Aorta (tissue), 5 donors: ENCODE measurements around the gene C1orf141. TPM values are rescaled to one million over a fixed set of nuclear protein-coding genes. Genes with fewer than 3 reads are reported as not detected.
"Not testable (repeated sequence)": the region's sequence is repeated elsewhere in the genome, so short reads cannot be mapped to it uniquely, and the experiment has no call there.

Source experiments
- ATAC-seq: fragments of 200-7000 bp; cut with Tn5 transposase; one replicate; pipeline ENCODE4 v1.9.1; 2022; ENCODE audit warnings: moderate library complexity; ENCODE audit not compliant: low FRiP score
- DNase-seq, 2 donors: peaks; one replicate each; pipeline ENCODE4 v3.0.0-alpha.2; 2020
- H3K27ac ChIP-seq, 2 donors: one replicate each; pipeline ENCODE4 v1.5.1; 2013; ENCODE audit warnings: low read length in 2 of 2, mild to moderate bottlenecking in 2 of 2, moderate library complexity in 2 of 2, control low read depth in 1 of 2, inconsistent platforms in 1 of 2, low read depth in 1 of 2
- H3K27me3 ChIP-seq, 2 donors: one replicate each; pipeline ENCODE4 v1.6.1; 2013; ENCODE audit warnings: control low read depth in 1 of 2, low read length in 1 of 2, mild to moderate bottlenecking in 1 of 2, moderate library complexity in 1 of 2; ENCODE audit not compliant: insufficient read depth in 2 of 2, control insufficient read depth in 1 of 2
- H3K36me3 ChIP-seq, 2 donors: one replicate each; pipeline ENCODE4 v1.6.1; 2013; ENCODE audit warnings: control low read depth in 1 of 2, low read length in 1 of 2, mild to moderate bottlenecking in 1 of 2; ENCODE audit not compliant: insufficient read depth in 2 of 2, control insufficient read depth in 1 of 2
- H3K4me1 ChIP-seq, 2 donors: one replicate each; pipeline ENCODE4 v1.6.1; 2013; ENCODE audit warnings: low read length in 2 of 2, control low read depth in 1 of 2, mild to moderate bottlenecking in 1 of 2, moderate library complexity in 1 of 2; ENCODE audit not compliant: insufficient read depth in 2 of 2, control insufficient read depth in 1 of 2
- H3K4me3 ChIP-seq, 2 donors: one replicate each; pipeline ENCODE4 v1.5.1; 2013; ENCODE audit warnings: low read length in 2 of 2, control low read depth in 1 of 2, mild to moderate bottlenecking in 1 of 2
- H3K9me3 ChIP-seq: one replicate; pipeline ENCODE4 v1.6.1; 2013; ENCODE audit warnings: mild to moderate bottlenecking, low read length; ENCODE audit not compliant: control insufficient read depth
- WGBS, 2 donors: extraction: QIAGEN DNeasy Blood & Tissue Kit; methylation state at CpG; one replicate each; pipeline ENCODE4 v1.1.7; 2013; 5-methylcytosine and 5-hydroxymethylcytosine counted together
- intact Hi-C, 2 donors: fragments of 100-400 bp; cut with DNase I; formaldehyde crosslinking; loops; one replicate each; pipeline versions ENCODE4 v1.14.2 to v1.15.0; 2022
- polyA plus RNA-seq, 2 donors: library from polyadenylated mRNA; stranded (reverse); fragments of 200-250 nt; gene quantifications; one replicate each; pipeline ENCODE4 v1.2.3, GENCODE V29; 2013
- total RNA-seq, 2 donors: library from RNA; stranded (reverse); fragmentation: NEBNext Ultra II Directional; extraction: Animal tissue kit (Norgen Biotek cat#: 25700); gene quantifications; one replicate each; pipeline ENCODE4 v1.2.1, GENCODE V29; 2021
- donor health status: healthy with polysubstance abuse.
- donor health status: Bipolar disorder and iron deficiency.
- donor health status: DM: no; HTN: no; CAD: no.
- donor health status: DM: no; HTN: no; CAD: no.
- donor health status: DM: yes; HTN: yes; CAD: no.

Gene C1orf141
- total and polyA plus RNA-seq, 4 donors, result 0.13 TPM; not detected in 3

DNA sequence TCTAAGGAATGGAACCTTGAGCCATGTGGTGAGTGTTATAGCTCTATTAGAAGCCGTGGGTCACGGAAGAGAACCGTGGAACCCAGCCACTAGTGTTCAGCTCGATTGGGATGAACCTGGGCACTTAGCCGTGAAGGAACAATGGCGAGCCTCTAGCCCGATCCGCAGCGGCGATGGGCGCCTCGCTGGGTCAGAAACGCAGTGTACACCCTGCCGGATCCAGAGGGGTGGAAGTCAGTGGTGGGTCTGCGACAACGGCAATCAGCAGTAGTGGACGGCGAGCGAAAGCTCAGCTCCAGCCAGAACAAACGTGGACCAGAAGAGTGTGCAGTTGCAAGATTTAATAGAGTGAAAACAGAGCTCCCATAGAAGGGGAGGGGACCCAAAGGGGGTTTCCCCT lies 13.2 kb upstream of the C1orf141 start:
- H3K27ac ChIP-seq, H3K4me1 ChIP-seq, ATAC-seq, H3K9me3 ChIP-seq, H3K36me3 ChIP-seq, H3K27me3 ChIP-seq, H3K4me3 ChIP-seq, DNase-seq: not testable (repeated sequence)
- 88 to 95% methylated on average over 20 of the region's 20 CpGs for WGBS, 2 donors
- intact Hi-C loops, result loop anchor here (5.0 to 10.0 kb wide), 2 partner anchors 93 to 381 kb away; partner anchors contain the start of gene SLC35D1 (in 1 of the 2)

- H3K4me1 ChIP-seq, result no peaks in the 10 kb centered on the region
- H3K4me3 ChIP-seq, result no peak overlapping the region
- ATAC-seq (no peak), DNase-seq (no peak)
- intact Hi-C loops, result loop anchor here (5.0 to 10.0 kb wide), 2 partner anchors 92 to 379 kb away; partner anchors contain the start of gene SLC35D1 (in 1 of the 2)
- H3K27ac ChIP-seq, result no peak overlapping the region
- 94 to 97% methylated on average over 3 of the region's 3 CpGs for WGBS, 2 donors
- H3K27me3 ChIP-seq, result no peaks in the 10 kb centered on the region
- no peaks in the 10 kb centered on the region for H3K36me3 ChIP-seq
- no peaks in the 10 kb centered on the region for H3K9me3 ChIP-seq
These were observed 11.8 kb upstream of the C1orf141 start for GRCh38 chr1:67146539-67146938.

GRCh38 chr1:67146101-67146500 lies 11.3 kb upstream of the C1orf141 start:
- DNase-seq (no peak), ATAC-seq (no peak)
- no peaks in the 10 kb centered on the region for H3K9me3 ChIP-seq
- no peaks in the 10 kb centered on the region for H3K27me3 ChIP-seq
- H3K4me3 ChIP-seq, result no peak overlapping the region
- H3K27ac ChIP-seq, result no peak overlapping the region
- H3K4me1 ChIP-seq, result no peaks in the 10 kb centered on the region
- WGBS, 2 donors, result 94 to 97% methylated on average over 3 of the region's 3 CpGs
- H3K36me3 ChIP-seq, result no peaks in the 10 kb centered on the region
- intact Hi-C loops, result loop anchor here (5.0 to 10.0 kb wide), 2 partner anchors 91 to 379 kb away; partner anchors contain the start of gene SLC35D1 (in 1 of the 2)

GRCh38 chr1:67144696-67145095 lies 9.9 kb upstream of the C1orf141 start:
- DNase-seq (no peak), ATAC-seq (no peak)
- no peaks in the 10 kb centered on the region for H3K27me3 ChIP-seq
- no peaks in the 10 kb centered on the region for H3K36me3 ChIP-seq
- no peaks in the 10 kb centered on the region for H3K4me1 ChIP-seq
- intact Hi-C loops, result loop anchor here (5.0 to 10.0 kb wide), 2 partner anchors 90 to 377 kb away; partner anchors contain the start of gene SLC35D1 (in 1 of the 2)
- no peak overlapping the region for H3K4me3 ChIP-seq
- H3K9me3 ChIP-seq, result no peaks in the 10 kb centered on the region
- 85 to 88% methylated on average over 2 of the region's 2 CpGs for WGBS, 2 donors
- H3K27ac ChIP-seq, result no peak overlapping the region

- 90 to 94% methylated on average over 3 of the region's 3 CpGs for WGBS, 2 donors
- Histone ChIP-seq H3K27me3 (no peaks in the 10 kb centered on the region), H3K9me3 (no peaks in the 10 kb centered on the region), H3K4me1 (no peaks in the 10 kb centered on the region), H3K27ac (no peak overlapping the region), H3K36me3 (no peaks in the 10 kb centered on the region), H3K4me3 (no peak overlapping the region)
- intact Hi-C loops, result loop anchor here in 1 of 2 donors (10.0 kb wide), 1 partner anchor 89 kb away; the partner anchor contains the start of gene SLC35D1
- ATAC-seq, result no peak
- DNase-seq, result no peak
These were observed 9.2 kb upstream of the C1orf141 start for GRCh38 chr1:67143966-67144365.

GRCh38 chr1:67142931-67143330 lies 8.2 kb upstream of the C1orf141 start:
- Histone ChIP-seq H3K4me3 (no peak overlapping the region), H3K9me3 (no peaks in the 10 kb centered on the region), H3K27ac (no peak overlapping the region), H3K27me3 (no peaks in the 10 kb centered on the region), H3K4me1 (no peaks in the 10 kb centered on the region), H3K36me3 (no peaks in the 10 kb centered on the region)
- intact Hi-C loops, result loop anchor here in 1 of 2 donors (10.0 kb wide), 1 partner anchor 88 kb away; the partner anchor contains the start of gene SLC35D1
- DNase-seq, result no peak
- WGBS, 2 donors, result 45 to 55% methylated on average over 3 of the region's 3 CpGs
- ATAC-seq, result no peak

DNA sequence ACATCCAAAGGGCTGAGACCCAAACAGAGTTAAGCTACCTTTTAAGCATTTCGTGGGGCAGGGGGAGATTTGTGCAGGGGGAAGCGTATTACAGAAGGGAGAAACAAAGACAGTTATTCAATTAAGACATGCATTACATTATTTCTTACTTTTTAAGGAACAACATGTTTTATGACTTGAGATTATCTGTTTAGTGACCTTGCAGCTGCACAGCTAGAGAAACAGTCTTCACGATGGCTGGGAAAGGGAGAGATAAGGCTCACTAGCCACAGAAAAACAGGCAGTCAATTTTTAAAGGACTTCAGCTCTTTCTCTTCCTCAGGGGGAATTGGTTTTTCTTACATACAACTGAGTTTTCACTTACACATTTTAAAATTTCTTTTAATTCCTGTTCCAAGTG lies 7.1 kb upstream of the C1orf141 start:
- H3K27ac ChIP-seq, H3K4me3 ChIP-seq, DNase-seq, H3K36me3 ChIP-seq, ATAC-seq, H3K27me3 ChIP-seq, H3K9me3 ChIP-seq, H3K4me1 ChIP-seq: not testable (repeated sequence)
- intact Hi-C loops, result loop anchor here in 1 of 2 donors (10.0 kb wide), 1 partner anchor 87 kb away; the partner anchor contains the start of gene SLC35D1
- WGBS, 2 donors, result 76 to 78% methylated on average over 3 of the region's 3 CpGs

- no peak for ATAC-seq
- Histone ChIP-seq H3K27ac (no peak overlapping the region), H3K9me3 (no peaks in the 10 kb centered on the region), H3K4me3 (no peak overlapping the region), H3K4me1 (no peaks in the 10 kb centered on the region), H3K27me3 (no peaks in the 10 kb centered on the region), H3K36me3 (no peaks in the 10 kb centered on the region)
- intact Hi-C loops, result loop anchor here in 1 of 2 donors (10.0 kb wide), 1 partner anchor 86 kb away; the partner anchor contains the start of gene SLC35D1
- 88 to 93% methylated on average over 2 of the region's 2 CpGs for WGBS, 2 donors
- no peak for DNase-seq
These were observed 5.7 kb upstream of the C1orf141 start for GRCh38 chr1:67140460-67140859.

GRCh38 chr1:67138813-67139499 lies 4.2 kb upstream of the C1orf141 start:
- Histone ChIP-seq H3K36me3 (no peaks in the 10 kb centered on the region), H3K4me1 (no peaks in the 10 kb centered on the region), H3K27me3 (no peaks in the 10 kb centered on the region), H3K4me3 (no peak overlapping the region), H3K27ac (no peak overlapping the region), H3K9me3 (no peaks in the 10 kb centered on the region)
- intact Hi-C loops, result no loop called here
- DNase-seq, result no peak
- WGBS, 2 donors, result 87 to 91% methylated on average over 3 of the region's 3 CpGs
- no peak for ATAC-seq
